Right atrium auricular region (tissue), 2 donors: ENCODE measurements around the gene PRKCH. TPM values are rescaled to one million over a fixed set of nuclear protein-coding genes. Genes with fewer than 3 reads are reported as not detected.

Experiments
- DNase-seq: peaks from one replicate; pipeline ENCODE4 v3.0.0-alpha.2; 2019; ENCODE audit warnings: low spot score
- H3K27ac ChIP-seq, 2 donors: fragments of 200-600 bp; sonication (generic); 1 replicate in 1 of 2; 2 replicates in 1 of 2; pipeline ENCODE4 v1.5.1; 2016 to 2019
- H3K27me3 ChIP-seq, 2 donors: fragments of 200-600 bp; sonication (generic); one replicate each; pipeline versions ENCODE4 v1.5.1 to v1.6.0; 2017 to 2019
- H3K36me3 ChIP-seq: fragments of 200-600 bp; sonication (generic); one replicate; pipeline ENCODE4 v1.5.1; 2016
- H3K4me1 ChIP-seq, 2 donors: fragments of 200-600 bp; sonication (generic); one replicate each; pipeline versions ENCODE4 v1.5.1 to v1.6.0; 2017 to 2019
- H3K4me3 ChIP-seq, 2 donors: fragments of 200-600 bp; sonication (generic); 1 replicate in 1 of 2; 2 replicates in 1 of 2; pipeline ENCODE4 v1.5.1; 2017 to 2019; ENCODE audit warnings: mild to moderate bottlenecking in 1 of 2, moderate library complexity in 1 of 2
- H3K9me3 ChIP-seq, 2 donors: fragments of 200-600 bp; sonication (generic); one replicate each; pipeline ENCODE4 v1.5.1; 2019
- CTCF ChIP-seq, 2 donors: fragments of 200-600 bp; sonication (generic); IDR thresholded peaks; one replicate each; pipeline ENCODE4 v1.5.1; 2019; ENCODE audit warnings: antibody characterized with exemption in 2 of 2
- total RNA-seq, 2 donors: library from RNA; depleted of rRNA; stranded (reverse); fragments of >200 nt; gene quantifications; one replicate each; pipeline ENCODE4 v1.1.0, GENCODE V29; 2016

PRKCH gene
- total RNA-seq, 2 donors from 2014 or later = 24.9 to 40.3 TPM

DNA sequence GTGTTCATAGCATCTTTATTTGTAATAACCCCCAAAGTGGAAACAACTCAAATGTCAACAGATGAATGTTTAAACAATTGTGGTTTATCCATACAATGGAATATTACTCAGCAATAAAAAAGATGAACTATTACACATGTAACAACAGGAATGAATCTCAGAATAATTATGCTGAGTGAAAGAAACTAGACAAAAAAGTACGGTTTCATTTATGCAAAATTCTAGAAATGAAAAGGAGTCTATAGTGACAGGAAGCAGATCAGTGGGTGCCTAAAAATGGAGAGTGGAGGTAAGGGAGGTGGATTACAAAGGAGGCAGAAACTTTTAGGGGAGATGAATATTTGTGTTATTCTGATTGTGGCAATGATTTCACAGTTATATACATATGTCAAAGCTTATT, 4.8 kb downstream of the PRKCH start:
- H3K9me3 ChIP-seq = peaks cover 0 to 8% of the 10 kb centered on the region in 2 donors
- peaks cover 0 to 18% of the 10 kb centered on the region in 2 donors for H3K4me1 ChIP-seq
- no peak for DNase-seq
- H3K36me3 ChIP-seq = no peaks in the 10 kb centered on the region
- peak overlapping the region; percentile 63 to 73 for H3K27ac ChIP-seq
- TF ChIP-seq CTCF (IDR thresholded peaks at IDR 0.05) = no peak
- H3K4me3 ChIP-seq = no peak overlapping the region
- no peaks in the 10 kb centered on the region for H3K27me3 ChIP-seq

DNA sequence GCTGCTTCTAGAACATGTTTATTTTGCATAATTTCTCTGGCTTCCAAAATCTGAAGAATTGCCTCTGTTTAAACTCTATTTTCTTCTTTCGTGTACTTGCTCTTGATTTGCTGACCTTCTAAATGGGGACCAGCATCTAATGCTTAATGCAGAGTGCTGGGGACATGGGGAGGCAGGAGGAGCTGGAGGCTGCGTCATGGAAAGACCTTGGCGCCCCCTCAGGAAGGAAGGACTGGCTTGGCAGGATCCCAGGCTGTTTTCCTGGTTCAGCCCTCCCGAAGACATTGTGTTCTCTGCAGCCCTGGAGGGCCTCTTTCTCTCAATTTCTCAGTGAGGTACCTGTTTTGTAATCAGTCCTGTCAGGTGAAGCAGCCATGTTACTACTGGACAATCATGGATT, 5.5 kb downstream of the PRKCH start:
- Histone ChIP-seq H3K27ac (peak overlapping the region; percentile 63 to 73), H3K9me3 (peaks cover 0 to 8% of the 10 kb centered on the region in 2 donors), H3K4me1 (peaks cover 0 to 12% of the 10 kb centered on the region in 2 donors), H3K4me3 (no peak overlapping the region), H3K27me3 (no peaks in the 10 kb centered on the region), H3K36me3 (no peaks in the 10 kb centered on the region)
- DNase-seq = peak; percentile 86
- no peak for TF ChIP-seq CTCF (IDR thresholded peaks at IDR 0.05)

- no peak for TF ChIP-seq CTCF (IDR thresholded peaks at IDR 0.05)
- Histone ChIP-seq H3K9me3 (peaks cover 0 to 8% of the 10 kb centered on the region in 2 donors), H3K27me3 (no peaks in the 10 kb centered on the region), H3K27ac (peak overlapping the region; percentile 36 to 38), H3K4me1 (peaks cover 0 to 3% of the 10 kb centered on the region in 2 donors), H3K36me3 (no peaks in the 10 kb centered on the region), H3K4me3 (no peak overlapping the region)
- DNase-seq = no peak
These were observed 7.4 kb downstream of the PRKCH start for GRCh38 chr14:61328626-61329262.

GRCh38 chr14:61329478-61330051, 8.2 kb downstream of the PRKCH start:
- peaks cover 0 to 3% of the 10 kb centered on the region in 2 donors for H3K4me1 ChIP-seq
- H3K27ac ChIP-seq = peak overlapping the region; percentile 35 to 36

GRCh38 chr14:61330511-61330910, 9.1 kb downstream of the PRKCH start:
- Histone ChIP-seq H3K4me3 (no peak overlapping the region), H3K9me3 (peaks cover 0 to 8% of the 10 kb centered on the region in 2 donors), H3K27me3 (no peaks in the 10 kb centered on the region), H3K27ac (no peak overlapping the region), H3K36me3 (no peaks in the 10 kb centered on the region), H3K4me1 (peaks cover 0 to 3% of the 10 kb centered on the region in 2 donors)
- TF ChIP-seq CTCF (IDR thresholded peaks at IDR 0.05) = no peak
- DNase-seq = no peak

More at GRCh38 chr14:61329478-61330051, 8.2 kb downstream of the PRKCH start:
- Histone ChIP-seq H3K9me3 (peaks cover 0 to 8% of the 10 kb centered on the region in 2 donors), H3K27me3 (no peaks in the 10 kb centered on the region), H3K4me3 (no peak overlapping the region), H3K36me3 (no peaks in the 10 kb centered on the region)
- DNase-seq = no peak
- TF ChIP-seq CTCF (IDR thresholded peaks at IDR 0.05) = no peak
